Measurements from ENCODE around the gene NT5C3B.
A peak's percentile ranks its signal among the peaks of the same experiment; 100 is the strongest.

- TF ChIP-seq CTCF (IDR thresholded peaks at IDR 0.05) (no peak), POLR2AphosphoS5 (IDR thresholded peaks at IDR 0.05) (peak in 1 of 3 donors; percentile 43), POLR2A (IDR thresholded peaks at IDR 0.05) (no peak), EP300 (IDR thresholded peaks at IDR 0.05) (no peak)
Observed at GRCh38 chr17:41806685-41807445, 29.2 kb downstream of the NT5C3B start.

All from stomach (tissue), 4 donors.